B cell (primary cell): ENCODE measurements around the gene SLC4A4. TPM values are rescaled to one million over a fixed set of nuclear protein-coding genes. Genes with fewer than 3 reads are reported as not detected.

ENCODE experiments used
- ATAC-seq: fragments of 200-7000 bp; cut with Tn5 transposase; one replicate; pipeline ENCODE4 v1.10.0; 2021; ENCODE audit warnings: low read depth, mild to moderate bottlenecking, moderate number of reproducible peaks, moderate library complexity
- CTCF ChIA-PET: fragments of 350-600 bp; sonication (Branson Sonifier 250); formaldehyde crosslinking; loops from one replicate; lab custom pipeline; 2021; ENCODE audit warnings: antibody characterized with exemption, inconsistent platforms; lab: Charles Lee
- POLR2A ChIA-PET: fragments of 350-600 bp; sonication (Branson Sonifier 250); formaldehyde crosslinking; loops from one replicate; lab custom pipeline; 2021; ENCODE audit warnings: antibody characterized with exemption; lab: Charles Lee
- DNase-seq: peaks from one replicate; pipeline ENCODE4 v3.0.0; 2013
- H2AFZ ChIP-seq: 2 replicates; pipeline ENCODE4 v1.6.1; 2012; ENCODE audit warnings: mild to moderate bottlenecking, low read depth, low read length; ENCODE audit not compliant: insufficient read depth, poor library complexity, severe bottlenecking
- H3K27ac ChIP-seq, 2 donors: 1 replicate in 1 of 2; 2 replicates in 1 of 2; pipeline ENCODE4 v1.5.1; 2012 to 2013; ENCODE audit warnings: low read length in 2 of 2, mild to moderate bottlenecking in 2 of 2, moderate library complexity in 1 of 2
- H3K27me3 ChIP-seq, 4 experiments: fragments of 200-600 bp in 1 of 4; sonication (generic) in 1 of 4; replicated peaks in 1 of 4; 1 replicate in 2 of 4; 2 replicates in 2 of 4; pipeline versions ENCODE4 v1.6.1 to v1.7.0; 2013 to 2016; ENCODE audit warnings: low read length in 3 of 4, mild to moderate bottlenecking in 2 of 4, mixed read lengths in 1 of 4, moderate library complexity in 1 of 4; ENCODE audit not compliant: insufficient read depth in 4 of 4, control insufficient read depth in 3 of 4; ENCODE audit errors: control extremely low read depth in 1 of 4
- H3K36me3 ChIP-seq, 2 experiments: replicated peaks in 1 of 2; 1 replicate in 1 of 2; 2 replicates in 1 of 2; pipeline versions ENCODE4 v1.6.1 to v1.7.1; 2013; ENCODE audit warnings: low read length in 1 of 2; ENCODE audit not compliant: insufficient read depth in 2 of 2, control insufficient read depth in 1 of 2; ENCODE audit errors: control extremely low read depth in 1 of 2, extremely low read depth in 1 of 2
- H3K4me1 ChIP-seq, 2 donors: fragments of 200-600 bp in 1 of 2; sonication (generic) in 1 of 2; 1 replicate in 1 of 2; 2 replicates in 1 of 2; pipeline versions ENCODE4 v1.5.1 to v1.6.1; 2013 to 2017; ENCODE audit warnings: low read length in 2 of 2; ENCODE audit not compliant: control insufficient read depth in 2 of 2, insufficient read depth in 2 of 2
- H3K4me2 ChIP-seq: replicated peaks from 2 replicates; pipeline ENCODE3; 2012; ENCODE audit warnings: mild to moderate bottlenecking, low read depth, low read length; ENCODE audit not compliant: poor library complexity, severe bottlenecking
- H3K4me3 ChIP-seq, 5 experiments: fragments of 200-600 bp in 1 of 5; sonication (generic) in 1 of 5; 1 replicate in 3 of 5; 2 replicates in 2 of 5; pipeline versions ENCODE4 v1.5.1 to v1.7.0; 2011 to 2016; ENCODE audit warnings: low read length in 4 of 5, mild to moderate bottlenecking in 4 of 5, low read depth in 2 of 5, control low read depth in 1 of 5, moderate library complexity in 1 of 5; ENCODE audit not compliant: insufficient read depth in 1 of 5; ENCODE audit errors: control extremely low read depth in 1 of 5, extremely low read depth in 1 of 5
- H3K79me2 ChIP-seq: fragments of 200-600 bp; sonication (generic); one replicate; pipeline ENCODE4 v1.6.0; 2016; ENCODE audit warnings: low read length; ENCODE audit not compliant: control insufficient read depth, insufficient read depth
- H3K9ac ChIP-seq: fragments of 200-600 bp; sonication (generic); 2 replicates; pipeline ENCODE4 v1.6.1; 2017; ENCODE audit warnings: mild to moderate bottlenecking, low read length, moderate library complexity
- H3K9me3 ChIP-seq, 3 donors: one replicate each; pipeline versions ENCODE4 v1.6.1 to v1.7.1; 2013; ENCODE audit warnings: low read length in 2 of 3; ENCODE audit not compliant: control insufficient read depth in 2 of 3, insufficient read depth in 1 of 3; ENCODE audit errors: control extremely low read depth in 1 of 3
- H4K20me1 ChIP-seq: 2 replicates; pipeline ENCODE4 v1.6.0; 2012; ENCODE audit warnings: mild to moderate bottlenecking, low read length; ENCODE audit not compliant: insufficient read depth, control insufficient read depth, poor library complexity, severe bottlenecking
- H3K27ac Mint-ChIP-seq: one replicate; pipeline ENCODE4 v1.8.0; 2021; ENCODE audit warnings: mixed read lengths
- H3K27me3 Mint-ChIP-seq: one replicate; pipeline ENCODE4 v1.8.0; 2021; ENCODE audit warnings: mixed read lengths
- H3K4me1 Mint-ChIP-seq: one replicate; pipeline ENCODE4 v1.8.0; 2021; ENCODE audit warnings: mixed read lengths
- H3K4me3 Mint-ChIP-seq: one replicate; pipeline ENCODE4 v1.8.0; 2021; ENCODE audit warnings: mixed read lengths
- H3K9me3 Mint-ChIP-seq: one replicate; pipeline ENCODE4 v1.8.0; 2022; ENCODE audit warnings: mixed read lengths; ENCODE audit not compliant: insufficient read depth
- CTCF ChIP-seq: fragments of 200-600 bp; IDR thresholded peaks from one replicate; pipeline ENCODE4 v1.8.0; 2022; ENCODE audit warnings: antibody characterized with exemption, mild to moderate bottlenecking
- EZH2 ChIP-seq: IDR thresholded peaks from 2 replicates; pipeline ENCODE4 v1.6.1; 2012; ENCODE audit warnings: borderline replicate concordance, low read depth, mild to moderate bottlenecking, moderate library complexity, low read length; ENCODE audit not compliant: insufficient read depth, poor library complexity, severe bottlenecking
- intact Hi-C: fragments of 100-400 bp; cut with micrococcal nuclease; formaldehyde crosslinking; loops from one replicate; pipeline ENCODE4 v1.10.0; 2022
- polyA plus RNA-seq: library from polyadenylated mRNA; depleted of rRNA; stranded (reverse); fragments of >200 nt; gene quantifications from 2 replicates; pipeline ENCODE4 v1.2.3, GENCODE V29; 2012
- total RNA-seq, 2 donors: library from RNA; stranded (reverse); fragments of 120-200 nt in 1 of 2; gene quantifications; 1 replicate in 1 of 2; 2 replicates in 1 of 2; pipeline versions ENCODE4 v1.2.3 to v1.2.4, GENCODE V29; 2013 to 2022

The SLC4A4 gene
- total and polyA plus RNA-seq, 2 donors (not counting 1 experiment from before 2014, with no cell fraction given): not detected

DNA sequence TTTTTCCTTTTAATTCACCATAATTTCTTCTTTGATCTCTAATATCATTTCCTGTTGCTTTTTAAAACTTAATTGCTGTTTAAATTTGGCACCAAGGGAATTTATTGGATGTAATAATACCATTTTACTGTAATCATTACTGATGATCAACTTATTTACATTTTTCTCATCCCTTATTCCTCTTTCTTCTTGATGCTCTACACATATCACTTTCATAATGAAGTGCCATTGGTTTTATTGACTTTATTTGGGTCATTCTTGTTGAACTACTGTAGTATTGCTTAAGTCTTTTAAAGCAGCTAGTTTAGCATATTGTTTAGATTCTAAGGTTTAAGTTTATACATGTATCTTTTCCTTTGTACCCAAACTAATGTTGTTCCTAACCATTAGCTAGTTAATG is 130.7 kb downstream of the SLC4A4 start:
- Histone ChIP-seq H3K4me3 (no peak overlapping the region), H3K9ac (no peak overlapping the region), H4K20me1 (no peaks in the 10 kb centered on the region), H3K79me2 (no peaks in the 10 kb centered on the region), H3K4me1 (no peaks in the 10 kb centered on the region), H2AFZ (no peak overlapping the region), H3K27ac (no peak overlapping the region), H3K27me3 (no peaks in the 10 kb centered on the region), H3K9me3 (no peaks in the 10 kb centered on the region), H3K4me2 (no peak overlapping the region), H3K36me3 (no peaks in the 10 kb centered on the region)
- H3K27me3 Mint-ChIP-seq: no peaks in the 10 kb centered on the region
- H3K4me3 Mint-ChIP-seq: no peak overlapping the region
- no peak for TF ChIP-seq EZH2
- TF ChIP-seq CTCF: no peak
- no peaks in the 10 kb centered on the region for H3K4me1 Mint-ChIP-seq
- ATAC-seq (no peak), DNase-seq (no peak)
- ChIA-PET CTCF (no interaction called here), POLR2A (no interaction called here)
- no peaks in the 10 kb centered on the region for H3K9me3 Mint-ChIP-seq
- no peak overlapping the region for H3K27ac Mint-ChIP-seq
- intact Hi-C loops: no loop called here

- Histone ChIP-seq H3K9me3 (no peaks in the 10 kb centered on the region), H3K36me3 (no peaks in the 10 kb centered on the region), H3K4me2 (no peak overlapping the region), H3K79me2 (no peaks in the 10 kb centered on the region), H3K4me1 (no peaks in the 10 kb centered on the region), H2AFZ (no peak overlapping the region), H3K27ac (no peak overlapping the region), H3K4me3 (no peak overlapping the region), H4K20me1 (no peaks in the 10 kb centered on the region), H3K9ac (no peak overlapping the region), H3K27me3 (no peaks in the 10 kb centered on the region)
- no peaks in the 10 kb centered on the region for H3K4me1 Mint-ChIP-seq
- ATAC-seq (no peak), DNase-seq (no peak)
- H3K4me3 Mint-ChIP-seq: no peak overlapping the region
- no peak overlapping the region for H3K27ac Mint-ChIP-seq
- ChIA-PET CTCF (no interaction called here), POLR2A (no interaction called here)
- intact Hi-C loops: no loop called here
- no peaks in the 10 kb centered on the region for H3K9me3 Mint-ChIP-seq
- H3K27me3 Mint-ChIP-seq: no peaks in the 10 kb centered on the region
- TF ChIP-seq CTCF (no peak), EZH2 (no peak)
These were observed 131.7 kb downstream of the SLC4A4 start for GRCh38 chr4:71470524-71470923.
